Measurements from ENCODE around the gene NPPA.

DNA sequence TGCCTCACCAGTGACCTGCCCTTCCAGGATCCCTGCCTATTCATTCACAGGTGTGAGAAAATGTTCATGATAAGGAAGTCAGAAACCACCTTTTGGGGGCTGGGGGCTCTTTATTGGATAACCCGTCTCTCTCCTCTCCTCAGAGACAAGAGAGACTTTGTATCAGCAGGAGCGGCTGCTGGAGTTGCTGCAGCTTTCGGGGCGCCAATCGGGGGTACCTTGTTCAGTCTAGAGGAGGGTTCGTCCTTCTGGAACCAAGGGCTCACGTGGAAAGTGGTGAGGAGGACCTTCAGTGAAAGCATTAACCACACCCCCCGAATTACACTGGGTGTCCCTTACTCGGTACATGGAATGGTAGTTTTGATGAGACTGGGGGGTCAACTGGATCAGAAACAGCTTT, 20.6 kb downstream of the NPPA start:
- no peak for TF ChIP-seq CTCF (IDR thresholded peaks at IDR 0.05)
- TF ChIP-seq POLR2A (IDR thresholded peaks at IDR 0.05): no peak
- TF ChIP-seq EP300 (IDR thresholded peaks at IDR 0.05): no peak
